ENCODE results near the gene DKK1.

GRCh38 chr10:52318822-52319464 is 4.9 kb downstream of the DKK1 start:
- TF ChIP-seq SUZ12 (IDR thresholded peaks at IDR 0.05; ENCODE audit: extremely low read depth, insufficient read depth, insufficient read length) (no peak), YY1 (IDR thresholded peaks at IDR 0.05; ENCODE audit: insufficient read depth, insufficient read length) (no peak)

Data from NT2/D1 (cell line).